B cell (primary cell): ENCODE measurements around the gene GRM8. TPM values are rescaled to one million over a fixed set of nuclear protein-coding genes. Genes with fewer than 3 reads are reported as not detected.

Source experiments
- ATAC-seq: fragments of 200-7000 bp; cut with Tn5 transposase; one replicate; pipeline ENCODE4 v1.10.0; 2021; ENCODE audit warnings: low read depth, mild to moderate bottlenecking, moderate number of reproducible peaks, moderate library complexity
- CTCF ChIA-PET: fragments of 350-600 bp; sonication (Branson Sonifier 250); formaldehyde crosslinking; loops from one replicate; lab custom pipeline; 2021; ENCODE audit warnings: antibody characterized with exemption, inconsistent platforms; lab: Charles Lee
- POLR2A ChIA-PET: fragments of 350-600 bp; sonication (Branson Sonifier 250); formaldehyde crosslinking; loops from one replicate; lab custom pipeline; 2021; ENCODE audit warnings: antibody characterized with exemption; lab: Charles Lee
- DNase-seq: peaks from one replicate; pipeline ENCODE4 v3.0.0; 2013
- H2AFZ ChIP-seq: 2 replicates; pipeline ENCODE4 v1.6.1; 2012; ENCODE audit warnings: mild to moderate bottlenecking, low read depth, low read length; ENCODE audit not compliant: insufficient read depth, poor library complexity, severe bottlenecking
- H3K27ac ChIP-seq, 2 donors: 1 replicate in 1 of 2; 2 replicates in 1 of 2; pipeline ENCODE4 v1.5.1; 2012 to 2013; ENCODE audit warnings: low read length in 2 of 2, mild to moderate bottlenecking in 2 of 2, moderate library complexity in 1 of 2
- H3K27me3 ChIP-seq, 4 experiments: fragments of 200-600 bp in 1 of 4; sonication (generic) in 1 of 4; replicated peaks in 1 of 4; 1 replicate in 2 of 4; 2 replicates in 2 of 4; pipeline versions ENCODE4 v1.6.1 to v1.7.0; 2013 to 2016; ENCODE audit warnings: low read length in 3 of 4, mild to moderate bottlenecking in 2 of 4, mixed read lengths in 1 of 4, moderate library complexity in 1 of 4; ENCODE audit not compliant: insufficient read depth in 4 of 4, control insufficient read depth in 3 of 4; ENCODE audit errors: control extremely low read depth in 1 of 4
- H3K36me3 ChIP-seq, 2 experiments: replicated peaks in 1 of 2; 1 replicate in 1 of 2; 2 replicates in 1 of 2; pipeline versions ENCODE4 v1.6.1 to v1.7.1; 2013; ENCODE audit warnings: low read length in 1 of 2; ENCODE audit not compliant: insufficient read depth in 2 of 2, control insufficient read depth in 1 of 2; ENCODE audit errors: control extremely low read depth in 1 of 2, extremely low read depth in 1 of 2
- H3K4me1 ChIP-seq, 2 donors: fragments of 200-600 bp in 1 of 2; sonication (generic) in 1 of 2; 1 replicate in 1 of 2; 2 replicates in 1 of 2; pipeline versions ENCODE4 v1.5.1 to v1.6.1; 2013 to 2017; ENCODE audit warnings: low read length in 2 of 2; ENCODE audit not compliant: control insufficient read depth in 2 of 2, insufficient read depth in 2 of 2
- H3K4me2 ChIP-seq: replicated peaks from 2 replicates; pipeline ENCODE3; 2012; ENCODE audit warnings: mild to moderate bottlenecking, low read depth, low read length; ENCODE audit not compliant: poor library complexity, severe bottlenecking
- H3K4me3 ChIP-seq, 5 experiments: fragments of 200-600 bp in 1 of 5; sonication (generic) in 1 of 5; 1 replicate in 3 of 5; 2 replicates in 2 of 5; pipeline versions ENCODE4 v1.5.1 to v1.7.0; 2011 to 2016; ENCODE audit warnings: low read length in 4 of 5, mild to moderate bottlenecking in 4 of 5, low read depth in 2 of 5, control low read depth in 1 of 5, moderate library complexity in 1 of 5; ENCODE audit not compliant: insufficient read depth in 1 of 5; ENCODE audit errors: control extremely low read depth in 1 of 5, extremely low read depth in 1 of 5
- H3K79me2 ChIP-seq: fragments of 200-600 bp; sonication (generic); one replicate; pipeline ENCODE4 v1.6.0; 2016; ENCODE audit warnings: low read length; ENCODE audit not compliant: control insufficient read depth, insufficient read depth
- H3K9ac ChIP-seq: fragments of 200-600 bp; sonication (generic); 2 replicates; pipeline ENCODE4 v1.6.1; 2017; ENCODE audit warnings: mild to moderate bottlenecking, low read length, moderate library complexity
- H3K9me3 ChIP-seq, 3 donors: one replicate each; pipeline versions ENCODE4 v1.6.1 to v1.7.1; 2013; ENCODE audit warnings: low read length in 2 of 3; ENCODE audit not compliant: control insufficient read depth in 2 of 3, insufficient read depth in 1 of 3; ENCODE audit errors: control extremely low read depth in 1 of 3
- H4K20me1 ChIP-seq: 2 replicates; pipeline ENCODE4 v1.6.0; 2012; ENCODE audit warnings: mild to moderate bottlenecking, low read length; ENCODE audit not compliant: insufficient read depth, control insufficient read depth, poor library complexity, severe bottlenecking
- H3K27ac Mint-ChIP-seq: one replicate; pipeline ENCODE4 v1.8.0; 2021; ENCODE audit warnings: mixed read lengths
- H3K27me3 Mint-ChIP-seq: one replicate; pipeline ENCODE4 v1.8.0; 2021; ENCODE audit warnings: mixed read lengths
- H3K4me1 Mint-ChIP-seq: one replicate; pipeline ENCODE4 v1.8.0; 2021; ENCODE audit warnings: mixed read lengths
- H3K4me3 Mint-ChIP-seq: one replicate; pipeline ENCODE4 v1.8.0; 2021; ENCODE audit warnings: mixed read lengths
- H3K9me3 Mint-ChIP-seq: one replicate; pipeline ENCODE4 v1.8.0; 2022; ENCODE audit warnings: mixed read lengths; ENCODE audit not compliant: insufficient read depth
- CTCF ChIP-seq: fragments of 200-600 bp; IDR thresholded peaks from one replicate; pipeline ENCODE4 v1.8.0; 2022; ENCODE audit warnings: antibody characterized with exemption, mild to moderate bottlenecking
- EZH2 ChIP-seq: IDR thresholded peaks from 2 replicates; pipeline ENCODE4 v1.6.1; 2012; ENCODE audit warnings: borderline replicate concordance, low read depth, mild to moderate bottlenecking, moderate library complexity, low read length; ENCODE audit not compliant: insufficient read depth, poor library complexity, severe bottlenecking
- WGBS: methylation state at CpG from one replicate; pipeline ENCODE4 v1.1.5; 2013; ENCODE audit warnings: missing lambda C conversion rate; ENCODE audit not compliant: insufficient coverage; 5-methylcytosine and 5-hydroxymethylcytosine counted together
- intact Hi-C: fragments of 100-400 bp; cut with micrococcal nuclease; formaldehyde crosslinking; loops from one replicate; pipeline ENCODE4 v1.10.0; 2022
- polyA plus RNA-seq: library from polyadenylated mRNA; depleted of rRNA; stranded (reverse); fragments of >200 nt; gene quantifications from 2 replicates; pipeline ENCODE4 v1.2.3, GENCODE V29; 2012
- total RNA-seq, 2 donors: library from RNA; stranded (reverse); fragments of 120-200 nt in 1 of 2; gene quantifications; 1 replicate in 1 of 2; 2 replicates in 1 of 2; pipeline versions ENCODE4 v1.2.3 to v1.2.4, GENCODE V29; 2013 to 2022

GRM8 gene
- total and polyA plus RNA-seq, 2 donors (not counting 1 experiment from before 2014, with no cell fraction given): not detected

DNA sequence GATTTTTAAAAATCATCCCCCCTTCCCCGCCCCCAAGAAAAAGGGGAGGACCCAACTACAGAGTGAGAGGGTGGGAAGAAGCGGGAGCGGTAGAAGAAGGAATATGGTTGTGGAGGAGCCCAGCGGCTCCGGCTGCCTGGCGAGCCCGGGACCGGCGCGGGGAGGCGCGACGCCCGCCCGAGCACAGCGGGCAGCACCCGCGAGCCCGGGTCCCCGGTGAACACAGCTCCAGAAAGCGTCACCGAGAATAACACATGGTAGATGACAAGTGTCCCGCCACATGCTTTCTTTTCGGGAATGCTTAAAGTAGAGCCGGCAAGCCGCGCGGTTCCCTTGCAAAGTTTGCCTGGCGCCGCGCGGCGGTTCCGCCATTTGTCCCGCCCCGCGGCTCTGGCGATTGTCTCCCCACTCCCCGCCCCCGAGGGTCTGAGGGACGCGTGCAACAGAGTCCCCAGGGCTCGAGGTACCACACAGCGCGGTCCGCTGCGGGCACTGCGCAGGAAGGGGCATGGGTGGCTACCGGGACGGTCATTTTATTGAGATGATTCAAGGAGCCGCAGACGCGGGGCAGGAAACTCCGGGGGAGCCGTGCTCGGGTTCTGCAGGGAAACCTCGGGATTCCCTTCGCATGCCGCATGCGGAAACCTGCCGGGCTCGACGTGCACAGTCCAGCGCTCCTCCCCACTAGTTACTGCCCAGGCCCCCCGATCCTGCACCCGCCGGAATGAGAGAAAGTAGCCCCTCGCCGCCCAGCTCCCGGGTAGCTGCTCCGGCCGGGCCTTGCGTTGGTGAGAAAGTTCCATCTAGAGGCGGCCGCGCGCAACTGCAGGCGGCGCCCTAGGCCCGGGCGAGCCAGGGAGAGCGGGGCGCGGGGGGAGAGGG is 781 bp upstream of the GRM8 start:
- H3K4me1 Mint-ChIP-seq: peaks cover 20% of the 10 kb centered on the region
- DNase-seq (peak; percentile 73), ATAC-seq (peak; percentile 79)
- intact Hi-C loops: loop anchor here (5.0 to 10.0 kb wide), 3 partner anchors 139 to 449 kb away; partner anchors contain the start of gene ZNF800
- H3K4me1 ChIP-seq: peaks cover 21 to 24% of the 10 kb centered on the region in 2 donors
- no peaks in the 10 kb centered on the region for H3K9me3 Mint-ChIP-seq
- no peaks in the 10 kb centered on the region for H3K79me2 ChIP-seq
- TF ChIP-seq EZH2: no peak
- peak; percentile 87 for TF ChIP-seq CTCF
- peaks cover 2 to 82% (median 52%) of the 10 kb centered on the region in 4 experiments for H3K27me3 ChIP-seq
- H2AFZ ChIP-seq: peak overlapping the region; percentile 98
- under 1% methylated on average over 80 of the region's 84 CpGs for WGBS
- H3K4me3 ChIP-seq: peak overlapping the region; percentile 58 to 94 (median 74)
- no peak overlapping the region for H3K27ac Mint-ChIP-seq
- no peaks in the 10 kb centered on the region for H4K20me1 ChIP-seq
- peaks cover 0 to 13% (median 0%) of the 10 kb centered on the region in 3 donors for H3K9me3 ChIP-seq
- H3K27ac ChIP-seq: no peak overlapping the region
- no peaks in the 10 kb centered on the region for H3K36me3 ChIP-seq
- H3K4me2 ChIP-seq: peak overlapping the region; percentile 96
- peak overlapping the region; percentile 81 for H3K9ac ChIP-seq
- H3K4me3 Mint-ChIP-seq: peak overlapping the region; percentile 89
- peaks cover 70% of the 10 kb centered on the region for H3K27me3 Mint-ChIP-seq
- ChIA-PET POLR2A (no interaction called here), CTCF (interaction anchor here (1.1 kb wide), 1 partner anchor 23 kb away, joined by 3 read pairs; no protein-coding TSS in a partner anchor)

GRCh38 chr7:127252377-127252713 is 396 bp downstream of the GRM8 start:
- intact Hi-C loops: loop anchor here (5.0 to 10.0 kb wide), 3 partner anchors 140 to 448 kb away; partner anchors contain the start of gene ZNF800
- CTCF ChIA-PET: interaction anchor here (1.3 kb wide), 1 partner anchor 39 kb away, joined by 3 read pairs; no protein-coding TSS in a partner anchor
- peaks cover 0 to 13% (median 0%) of the 10 kb centered on the region in 3 donors for H3K9me3 ChIP-seq
- peak; percentile 42 for DNase-seq
- Mint-ChIP-seq H3K9me3 (no peaks in the 10 kb centered on the region), H3K27me3 (peaks cover 66% of the 10 kb centered on the region), H3K27ac (no peak overlapping the region), H3K4me1 (peaks cover 20% of the 10 kb centered on the region), H3K4me3 (peak overlapping the region; percentile 89)
- H3K79me2 ChIP-seq: no peaks in the 10 kb centered on the region
- no peaks in the 10 kb centered on the region for H4K20me1 ChIP-seq
- WGBS: 3% methylated on average over 3 of the region's 11 CpGs
- peak overlapping the region; percentile 96 for H3K4me2 ChIP-seq
- H3K4me3 ChIP-seq: peak overlapping the region; percentile 8 to 94 (median 74)
- POLR2A ChIA-PET: no interaction called here
- no peak overlapping the region for H3K27ac ChIP-seq
- TF ChIP-seq CTCF (no peak), EZH2 (no peak)
- no peaks in the 10 kb centered on the region for H3K36me3 ChIP-seq
- H3K27me3 ChIP-seq: peaks cover 2 to 79% (median 50%) of the 10 kb centered on the region in 4 experiments
- H3K4me1 ChIP-seq: peaks cover 21 to 24% of the 10 kb centered on the region in 2 donors
- H2AFZ ChIP-seq: peak overlapping the region; percentile 98
- H3K9ac ChIP-seq: peak overlapping the region; percentile 81
- ATAC-seq: no peak
